WERI-Rb-1 (cell line): ENCODE results near the gene GHRH.

Experiments
- DNase-seq: peaks from one replicate; pipeline ENCODE4 v3.0.0-alpha.2; 2020
- H3K27ac ChIP-seq: fragments of 250-450 bp; sonication (Bioruptor Pico); 2 replicates; pipeline ENCODE4 v1.5.1; 2020; ENCODE audit warnings: mild to moderate bottlenecking, moderate library complexity
- H3K27me3 ChIP-seq: fragments of 250-450 bp; sonication (Bioruptor Pico); 2 replicates; pipeline ENCODE4 v1.5.1; 2021; ENCODE audit warnings: mild to moderate bottlenecking, low read depth, moderate library complexity; ENCODE audit not compliant: insufficient read depth, severe bottlenecking
- H3K36me3 ChIP-seq: fragments of 250-450 bp; sonication (Bioruptor Pico); 2 replicates; pipeline ENCODE4 v1.5.1; 2020; ENCODE audit warnings: mild to moderate bottlenecking, moderate library complexity
- H3K4me3 ChIP-seq: 2 replicates; pipeline ENCODE4 v1.5.1; 2011; ENCODE audit warnings: low read depth, mild to moderate bottlenecking, control low read depth, low read length
- H3K9me3 ChIP-seq: fragments of 250-450 bp; sonication (Bioruptor Pico); 2 replicates; pipeline ENCODE4 v1.5.1; 2021; ENCODE audit warnings: mild to moderate bottlenecking, moderate library complexity; ENCODE audit not compliant: severe bottlenecking
- CTCF ChIP-seq: IDR thresholded peaks from 2 replicates; pipeline ENCODE4 v1.5.1; 2011; ENCODE audit warnings: low read depth, mild to moderate bottlenecking, control low read depth, inconsistent platforms, low read length

Gene GHRH

GRCh38 chr20:37299718-37300528 lies 38.3 kb upstream of the GHRH start:
- H3K27me3 ChIP-seq: no peaks in the 10 kb centered on the region
- no peak overlapping the region for H3K4me3 ChIP-seq
- no peak for DNase-seq
- no peak overlapping the region for H3K27ac ChIP-seq
- no peak for TF ChIP-seq CTCF
- no peaks in the 10 kb centered on the region for H3K9me3 ChIP-seq
- peaks cover 26% of the 10 kb centered on the region for H3K36me3 ChIP-seq

- H3K4me3 ChIP-seq: no peak overlapping the region
- H3K27ac ChIP-seq: no peak overlapping the region
- H3K27me3 ChIP-seq: no peaks in the 10 kb centered on the region
- peaks cover 29% of the 10 kb centered on the region for H3K36me3 ChIP-seq
- no peaks in the 10 kb centered on the region for H3K9me3 ChIP-seq
- no peak for TF ChIP-seq CTCF
- DNase-seq: no peak
Measured at GRCh38 chr20:37298190-37298939, 36.8 kb upstream of the GHRH start.

GRCh38 chr20:37297066-37297736 lies 35.6 kb upstream of the GHRH start:
- no peak for TF ChIP-seq CTCF
- no peak overlapping the region for H3K27ac ChIP-seq
- no peaks in the 10 kb centered on the region for H3K9me3 ChIP-seq
- H3K36me3 ChIP-seq: peaks cover 37% of the 10 kb centered on the region
- H3K4me3 ChIP-seq: no peak overlapping the region
- H3K27me3 ChIP-seq: no peaks in the 10 kb centered on the region
- DNase-seq: no peak

- no peak for DNase-seq
- TF ChIP-seq CTCF: no peak
Measured at GRCh38 chr20:37296371-37296770, 34.8 kb upstream of the GHRH start.

GRCh38 chr20:37295595-37295994 lies 34.0 kb upstream of the GHRH start:
- H3K4me3 ChIP-seq: no peak overlapping the region
- no peak for DNase-seq
- no peak overlapping the region for H3K27ac ChIP-seq
- TF ChIP-seq CTCF: no peak
- no peaks in the 10 kb centered on the region for H3K9me3 ChIP-seq
- peaks cover 26% of the 10 kb centered on the region for H3K36me3 ChIP-seq
- H3K27me3 ChIP-seq: no peaks in the 10 kb centered on the region

More at GRCh38 chr20:37296371-37296770, 34.8 kb upstream of the GHRH start:
- Histone ChIP-seq H3K27ac (no peak overlapping the region), H3K36me3 (peaks cover 30% of the 10 kb centered on the region), H3K9me3 (no peaks in the 10 kb centered on the region), H3K4me3 (no peak overlapping the region), H3K27me3 (no peaks in the 10 kb centered on the region)
